A549 (cell line): ENCODE results near the gene RFWD3.

ENCODE experiments used
- CTCF ChIP-seq: fragments of >200 bp; sonication (Bioruptor Twin); formaldehyde crosslinking; IDR thresholded peaks from 3 replicates; pipeline ENCODE4 v1.5.1; 2016
- ELK1 ChIP-seq: fragments of 150-350 bp; IDR thresholded peaks from 2 replicates; pipeline ENCODE4 v1.6.1; 2014; ENCODE audit warnings: low read depth, mild to moderate bottlenecking, low read length
- PBX3 ChIP-seq: IDR thresholded peaks from 2 replicates; pipeline ENCODE4 v1.6.1; 2012
- RAD21 ChIP-seq, 2 experiments: fragments of >200 bp in 1 of 2; sonication (Bioruptor Twin) in 1 of 2; formaldehyde crosslinking in 1 of 2; IDR thresholded peaks in 1 of 2; conservative IDR thresholded peaks in 1 of 2; 2 replicates in 1 of 2; 3 replicates in 1 of 2; pipeline ENCODE4 v1.6.1; 2012 to 2018; ENCODE audit warnings: inconsistent platforms in 1 of 2

GRCh38 chr16:74657870-74658642 lies 8.6 kb downstream of the RFWD3 start:
- TF ChIP-seq PBX3 (no peak), CTCF (no peak), RAD21 (conservative IDR thresholded peaks at IDR 0.05 in 1 of 2, IDR thresholded peaks at IDR 0.05 in 1 of 2) (no peak), ELK1 (no peak)
